C1 segment of cervical spinal cord (tissue), 14 donors: ENCODE data around the gene MTO1.
"Not testable (repeated sequence)": the region's sequence is repeated elsewhere in the genome, so short reads cannot be mapped to it uniquely, and the experiment has no call there.

Experiments used
- DNase-seq, 14 donors: peaks; one replicate each; lab custom pipeline; 2025; lab: John Stamatoyannopoulos, UW

MTO1 gene

GRCh38 chr6:73461537-73462350, at the start of gene MTO1:
Gene MTO1 (plus strand): TSS chr6:73461737. CDS start chr6:73461855, 118 bp downstream.
- DNase-seq = peak; percentile 21 to 87 (median 72)

GRCh38 chr6:73413102-73413501, 48.4 kb upstream of the MTO1 start:
- DNase-seq = no peak

- no peak for DNase-seq
These were observed 43.3 kb upstream of the MTO1 start for GRCh38 chr6:73418081-73418741.

GRCh38 chr6:73421534-73421933, 40.0 kb upstream of the MTO1 start:
- DNase-seq = no peak

- DNase-seq = no peak
These were observed 26.3 kb upstream of the MTO1 start for GRCh38 chr6:73435236-73435635.

GRCh38 chr6:73443555-73443954, 18.0 kb upstream of the MTO1 start:
- DNase-seq = no peak

GRCh38 chr6:73451223-73452106, 10.1 kb upstream of the MTO1 start:
- DNase-seq = peak in 10 of 14 donors; percentile 22 to 70 (median 48)

- DNase-seq = peak in 10 of 14 donors; percentile 10 to 70 (median 50)
These were observed 9.5 kb upstream of the MTO1 start, which contains the start of gene CGAS for GRCh38 chr6:73452107-73452461. Gene CGAS (minus strand): TSS chr6:73452297. CDS start chr6:73452181, 116 bp downstream.

GRCh38 chr6:73455865-73456629, 5.5 kb upstream of the MTO1 start:
- no peak for DNase-seq

- not testable (repeated sequence) for DNase-seq
These were observed 2.1 kb upstream of the MTO1 start for GRCh38 chr6:73459474-73459873.

GRCh38 chr6:73460056-73460455, 1.5 kb upstream of the MTO1 start:
- DNase-seq = peak in 10 of 14 donors; percentile 3 to 45 (median 22)

- no peak for DNase-seq
These were observed 10.3 kb downstream of the MTO1 start for GRCh38 chr6:73471686-73472290.

GRCh38 chr6:73476723-73477122, 15.2 kb downstream of the MTO1 start:
- no peak for DNase-seq

GRCh38 chr6:73477407-73477806, 15.9 kb downstream of the MTO1 start:
- no peak for DNase-seq

- DNase-seq = no peak
These were observed 20.4 kb downstream of the MTO1 start for GRCh38 chr6:73481969-73482368.

GRCh38 chr6:73484438-73484837, 22.9 kb downstream of the MTO1 start:
- DNase-seq = no peak

GRCh38 chr6:73487473-73487872, 25.9 kb downstream of the MTO1 start:
- no peak for DNase-seq

- DNase-seq = no peak
These were observed 29.8 kb downstream of the MTO1 start for GRCh38 chr6:73491377-73491776.

- no peak for DNase-seq
These were observed 36.4 kb downstream of the MTO1 start for GRCh38 chr6:73497915-73498314.

- DNase-seq = no peak
These were observed 41.7 kb downstream of the MTO1 start for GRCh38 chr6:73503027-73503772.
